Peyer's patch (tissue), 4 donors: ENCODE measurements around the gene SYPL1.

Source experiments
- POLR2A ChIP-seq, 2 donors: fragments of 450-650 bp; IDR thresholded peaks; one replicate each; pipeline ENCODE4 v1.5.1; 2017; ENCODE audit warnings: antibody characterized with exemption in 2 of 2, mild to moderate bottlenecking in 2 of 2, moderate library complexity in 2 of 2
- TF ChIP-seq, protein P1 (sequence below), 6 experiments: fragments of 450-650 bp in 4 of 6; fragments of 200-600 bp in 2 of 6; sonication (generic) in 1 of 6; IDR thresholded peaks; one replicate each; pipeline ENCODE4 v1.5.1; 2017 to 2019; ENCODE audit warnings: antibody characterized with exemption in 6 of 6, mild to moderate bottlenecking in 3 of 6, moderate library complexity in 1 of 6

- TF ChIP-seq, protein P1, sequence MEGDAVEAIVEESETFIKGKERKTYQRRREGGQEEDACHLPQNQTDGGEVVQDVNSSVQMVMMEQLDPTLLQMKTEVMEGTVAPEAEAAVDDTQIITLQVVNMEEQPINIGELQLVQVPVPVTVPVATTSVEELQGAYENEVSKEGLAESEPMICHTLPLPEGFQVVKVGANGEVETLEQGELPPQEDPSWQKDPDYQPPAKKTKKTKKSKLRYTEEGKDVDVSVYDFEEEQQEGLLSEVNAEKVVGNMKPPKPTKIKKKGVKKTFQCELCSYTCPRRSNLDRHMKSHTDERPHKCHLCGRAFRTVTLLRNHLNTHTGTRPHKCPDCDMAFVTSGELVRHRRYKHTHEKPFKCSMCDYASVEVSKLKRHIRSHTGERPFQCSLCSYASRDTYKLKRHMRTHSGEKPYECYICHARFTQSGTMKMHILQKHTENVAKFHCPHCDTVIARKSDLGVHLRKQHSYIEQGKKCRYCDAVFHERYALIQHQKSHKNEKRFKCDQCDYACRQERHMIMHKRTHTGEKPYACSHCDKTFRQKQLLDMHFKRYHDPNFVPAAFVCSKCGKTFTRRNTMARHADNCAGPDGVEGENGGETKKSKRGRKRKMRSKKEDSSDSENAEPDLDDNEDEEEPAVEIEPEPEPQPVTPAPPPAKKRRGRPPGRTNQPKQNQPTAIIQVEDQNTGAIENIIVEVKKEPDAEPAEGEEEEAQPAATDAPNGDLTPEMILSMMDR (IDR thresholded peaks at IDR 0.05): no peak
- no peak for TF ChIP-seq POLR2A (IDR thresholded peaks at IDR 0.05)
These were observed 1.9 kb downstream of the SYPL1 start for GRCh38 chr7:106110238-106110560.
